HCT116 (cell line): Measurements from ENCODE around the gene MYLK. TPM values are rescaled to one million over a fixed set of nuclear protein-coding genes. Genes with fewer than 3 reads are reported as not detected.

Experiments
- ATAC-seq: fragments of 200-7000 bp; cut with Tn5 transposase; 2 replicates; pipeline ENCODE4 v1.9.1; 2020; ENCODE audit warnings: mild to moderate bottlenecking, moderate library complexity
- BruUV-seq: library from RNA; stranded (reverse); fragments of 400-500 nt; replicated peaks from 2 replicates; lab custom pipeline; 2021; lab: Mats Ljungman, UMichigan
- CTCF ChIA-PET: fragments of 300-600 bp; sonication (Branson Sonifier 250); formaldehyde crosslinking; loops from one replicate; lab custom pipeline; 2021; ENCODE audit warnings: antibody characterized with exemption; lab: Charles Lee
- POLR2A ChIA-PET: fragments of 300-600, 350-600 bp; sonication (Branson Sonifier 250); formaldehyde crosslinking; loops from one replicate; lab custom pipeline; 2021; ENCODE audit warnings: antibody characterized with exemption; lab: Charles Lee
- RAD21 ChIA-PET, 2 experiments: fragments of 300-600 bp; sonication (Branson Sonifier 250); formaldehyde crosslinking; loops; one replicate each; lab custom pipeline; 2023; ENCODE audit warnings: low total read pairs in 2 of 2; ENCODE audit not compliant: uncharacterized antibody in 2 of 2, unreplicated experiment in 2 of 2, low non-redundant PET in 1 of 2; lab: Charles Lee
- DNase-seq: peaks from one replicate; pipeline ENCODE4 v3.0.0-alpha.2; 2010; ENCODE audit warnings: low read depth, low spot score
- H2AFZ ChIP-seq: fragments of 200-600 bp; shearing (Covaris generic), sonication (generic); 2 replicates; pipeline ENCODE4 v1.6.1; 2017; ENCODE audit warnings: low read depth, mixed run types, mixed read lengths, antibody characterized with exemption, low read length; ENCODE audit not compliant: poor library complexity, severe bottlenecking
- H3K27ac ChIP-seq: 2 replicates; pipeline ENCODE4 v1.5.1; 2012; ENCODE audit warnings: low read depth, low read length
- H3K27me3 ChIP-seq: fragments of 200-600 bp; sonication (generic); 2 replicates; pipeline ENCODE4 v1.6.1; 2016; ENCODE audit warnings: mixed run types, low read length, mixed read lengths; ENCODE audit not compliant: insufficient read depth
- H3K36me3 ChIP-seq, 2 experiments: fragments of 200-500 bp in 1 of 2; fragments of 200-600 bp in 1 of 2; sonication (Bioruptor generic) in 1 of 2; sonication (generic) in 1 of 2; 2 replicates each; pipeline versions ENCODE4 v1.5.1 to v1.6.1; 2014 to 2016; ENCODE audit warnings: low read length in 2 of 2, inconsistent platforms in 1 of 2, mixed read lengths in 1 of 2, mixed run types in 1 of 2; ENCODE audit not compliant: insufficient read depth in 2 of 2, control insufficient read depth in 1 of 2
- H3K4me1 ChIP-seq, 2 experiments: fragments of 200-600 bp in 1 of 2; sonication (generic) in 1 of 2; 2 replicates each; pipeline versions ENCODE4 v1.5.1 to v1.6.1; 2012 to 2017; ENCODE audit warnings: low read length in 2 of 2, inconsistent platforms in 1 of 2, mild to moderate bottlenecking in 1 of 2, mixed read lengths in 1 of 2, mixed run types in 1 of 2, moderate library complexity in 1 of 2; ENCODE audit not compliant: insufficient read depth in 2 of 2, control insufficient read depth in 1 of 2
- H3K4me2 ChIP-seq: fragments of 200-600 bp; sonication (generic); 2 replicates; pipeline ENCODE4 v1.6.1; 2017; ENCODE audit warnings: mixed run types, low read length, mixed read lengths
- H3K4me3 ChIP-seq, 2 experiments: fragments of 200-600 bp in 1 of 2; sonication (generic) in 1 of 2; replicated peaks in 1 of 2; 2 replicates each; pipeline ENCODE4 v1.5.1; 2011 to 2016; ENCODE audit warnings: low read length in 2 of 2, control low read depth in 1 of 2, low read depth in 1 of 2, mild to moderate bottlenecking in 1 of 2, mixed read lengths in 1 of 2, mixed run types in 1 of 2
- H3K79me2 ChIP-seq: fragments of 200-600 bp; sonication (generic); 2 replicates; pipeline ENCODE4 v1.6.1; 2017; ENCODE audit warnings: mild to moderate bottlenecking, mixed run types, low read length, moderate library complexity, mixed read lengths; ENCODE audit not compliant: insufficient read depth
- H3K9ac ChIP-seq: fragments of 200-600 bp; sonication (generic); 2 replicates; pipeline ENCODE4 v1.6.1; 2016; ENCODE audit warnings: low read length, mixed read lengths
- H3K9me2 ChIP-seq: fragments of 200-600 bp; sonication (generic), shearing (Covaris generic); 2 replicates; pipeline ENCODE4 v1.6.1; 2017; ENCODE audit warnings: mixed run types, mild to moderate bottlenecking, moderate library complexity; ENCODE audit not compliant: insufficient read depth
- H3K9me3 ChIP-seq, 2 experiments: fragments of 200-500 bp in 1 of 2; fragments of 200-600 bp in 1 of 2; sonication (Bioruptor generic) in 1 of 2; sonication (generic) in 1 of 2; 2 replicates each; pipeline ENCODE4 v1.6.1; 2014 to 2017; ENCODE audit warnings: low read length in 2 of 2, mixed read lengths in 2 of 2, inconsistent platforms in 1 of 2, low read depth in 1 of 2, mild to moderate bottlenecking in 1 of 2, mixed run types in 1 of 2, moderate library complexity in 1 of 2; ENCODE audit not compliant: control insufficient read depth in 1 of 2, insufficient read depth in 1 of 2
- H4K20me1 ChIP-seq: fragments of 200-600 bp; sonication (generic), shearing (Covaris generic); 2 replicates; pipeline ENCODE4 v1.6.1; 2017; ENCODE audit warnings: mixed run types, mild to moderate bottlenecking, moderate library complexity; ENCODE audit not compliant: insufficient read depth
- ATF3 ChIP-seq: IDR thresholded peaks from 2 replicates; pipeline ENCODE4 v1.6.1; 2012
- CBX3 ChIP-seq: IDR thresholded peaks from 2 replicates; pipeline ENCODE4 v1.6.1; 2012; ENCODE audit warnings: low read depth
- CEBPB ChIP-seq: IDR thresholded peaks from 2 replicates; pipeline ENCODE4 v1.6.1; 2012; ENCODE audit warnings: low read depth
- EGR1 ChIP-seq: IDR thresholded peaks from 2 replicates; pipeline ENCODE4 v1.6.1; 2012; ENCODE audit warnings: low read depth
- EZH2phosphoT487 ChIP-seq: fragments of 200-600 bp; IDR thresholded peaks from 2 replicates; pipeline ENCODE4 v1.6.1; 2018; ENCODE audit warnings: antibody characterized with exemption, borderline replicate concordance
- FOSL1 ChIP-seq: IDR thresholded peaks from 2 replicates; pipeline ENCODE4 v1.6.1; 2012; ENCODE audit warnings: low read depth
- JUND ChIP-seq: IDR thresholded peaks from 2 replicates; pipeline ENCODE4 v1.6.1; 2012
- MAX ChIP-seq: IDR thresholded peaks from 2 replicates; pipeline ENCODE4 v1.6.1; 2012
- POLR2A ChIP-seq: IDR thresholded peaks from 2 replicates; pipeline ENCODE4 v1.7.0; 2011; ENCODE audit warnings: borderline replicate concordance; ENCODE audit not compliant: insufficient read depth, insufficient read length; ENCODE audit errors: extremely low read depth
- RAD21 ChIP-seq: IDR thresholded peaks from 2 replicates; pipeline ENCODE4 v1.6.1; 2012; ENCODE audit warnings: low read depth, mild to moderate bottlenecking
- SIN3A ChIP-seq: IDR thresholded peaks from 2 replicates; pipeline ENCODE4 v1.6.1; 2012; ENCODE audit warnings: low read depth
- TCF7L2 ChIP-seq: IDR thresholded peaks from 2 replicates; pipeline ENCODE4 v1.7.0; 2011; ENCODE audit warnings: borderline replicate concordance, inconsistent platforms; ENCODE audit not compliant: insufficient read depth, insufficient read length; ENCODE audit errors: extremely low read depth
- ZFX ChIP-seq: fragments of 450-650 bp; IDR thresholded peaks from 2 replicates; pipeline ENCODE4 v1.6.1; 2017
- intact Hi-C: fragments of 100-400 bp; cut with micrococcal nuclease; formaldehyde crosslinking; loops from 2 replicates; pipeline ENCODE4 v1.10.0; 2022
- total RNA-seq: library from RNA; stranded (reverse); gene quantifications from one replicate; pipeline ENCODE4 v1.2.1, GENCODE V29; 2021; ENCODE audit not compliant: unreplicated experiment
- TF ChIP-seq, protein P1 (sequence below): IDR thresholded peaks from 2 replicates; pipeline ENCODE4 v1.6.1; 2011; ENCODE audit warnings: mild to moderate bottlenecking, low read length, moderate library complexity; ENCODE audit not compliant: insufficient replicate concordance; ENCODE audit errors: extremely low read depth
- TF ChIP-seq, protein P2 (sequence below): IDR thresholded peaks from 2 replicates; pipeline ENCODE4 v1.6.1; 2012; ENCODE audit warnings: low read depth

MYLK gene
- total RNA-seq, 1 experiment from 2014 or later = 3.8 TPM

DNA sequence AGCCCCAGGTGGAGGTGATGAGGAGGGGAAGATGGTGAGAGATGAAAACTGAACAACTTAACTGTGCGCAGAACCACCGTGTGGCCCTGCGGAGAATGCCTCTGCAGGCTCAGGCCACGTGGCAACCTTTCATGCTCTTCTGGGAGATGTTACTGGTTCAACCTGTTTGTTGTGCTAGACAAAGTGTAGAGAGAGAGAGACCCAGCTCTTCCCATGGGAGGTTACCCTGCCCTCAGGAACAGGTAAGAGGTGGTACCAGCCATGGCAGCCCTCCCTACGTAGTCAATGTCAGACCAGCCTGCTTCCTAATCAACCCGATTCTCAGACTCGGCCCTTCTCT is 262.3 kb downstream of the MYLK start:
- ATAC-seq (no peak), DNase-seq (no peak)
- Histone ChIP-seq H3K79me2 (no peaks in the 10 kb centered on the region), H3K4me2 (no peak overlapping the region), H3K4me3 (no peak overlapping the region), H4K20me1 (no peaks in the 10 kb centered on the region), H3K4me1 (0 out of 4 replicates have a peak, but pooled peaks cover 0 to 3% of the 10 kb centered on the region in 2 experiments), H3K36me3 (no peaks in the 10 kb centered on the region), H3K9ac (no peak overlapping the region), H3K9me3 (no peaks in the 10 kb centered on the region), H3K27ac (no peak overlapping the region), H3K27me3 (no peaks in the 10 kb centered on the region), H2AFZ (no peak overlapping the region), H3K9me2 (no peaks in the 10 kb centered on the region)
- TF ChIP-seq ZFX (no peak), EZH2phosphoT487 (no peak), EGR1 (no peak), MAX (no peak)
- CTCF ChIA-PET = no interaction called here
- intact Hi-C loops = no loop called here
- POLR2A ChIA-PET = no interaction called here
- RAD21 ChIA-PET = no interaction called here
- BruUV-seq = no TSS peak

DNA sequence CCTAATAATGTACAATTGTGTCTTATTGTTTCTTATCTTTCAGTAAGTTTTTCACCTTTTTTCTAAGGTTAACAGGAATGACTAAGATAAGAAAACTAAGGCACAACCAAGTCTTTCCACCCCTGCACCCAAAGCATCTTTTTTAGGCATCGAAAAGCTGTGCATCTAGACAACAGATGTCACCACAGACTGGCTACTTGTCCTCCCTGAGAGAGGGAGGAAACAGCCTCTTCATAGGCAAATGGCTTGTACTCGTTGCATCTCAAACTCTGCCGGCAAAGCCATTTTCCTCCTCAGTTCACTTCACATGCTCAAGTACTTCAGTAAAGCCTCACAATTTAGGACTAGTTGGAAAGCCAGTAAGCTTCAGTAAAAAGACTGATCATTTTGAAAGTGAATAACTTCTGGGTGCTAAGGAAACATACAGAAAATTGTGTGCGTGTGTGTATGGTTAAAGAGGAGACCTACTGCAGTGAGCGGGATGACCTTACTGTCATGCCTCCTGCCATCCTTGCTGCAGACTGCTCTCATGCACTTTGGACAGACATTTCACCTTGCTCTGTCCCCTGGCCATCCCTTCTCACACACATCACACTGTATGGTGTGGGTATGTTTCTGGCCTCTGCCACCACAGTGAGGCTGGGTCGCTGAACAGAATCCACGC is 262.8 kb downstream of the MYLK start:
- no peaks in the 10 kb centered on the region for H3K27me3 ChIP-seq
- no peak overlapping the region for H2AFZ ChIP-seq
- BruUV-seq = no TSS peak
- no peak overlapping the region for H3K9ac ChIP-seq
- H3K4me1 ChIP-seq = 0 out of 4 replicates have a peak, but pooled peaks cover 0 to 3% of the 10 kb centered on the region in 2 experiments
- H3K9me3 ChIP-seq = no peaks in the 10 kb centered on the region
- no peaks in the 10 kb centered on the region for H3K36me3 ChIP-seq
- DNase-seq (no peak), ATAC-seq (no peak)
- no peak overlapping the region for H3K27ac ChIP-seq
- H3K79me2 ChIP-seq = no peaks in the 10 kb centered on the region
- no peak overlapping the region for H3K4me2 ChIP-seq
- ChIA-PET RAD21 (no interaction called here), CTCF (interaction anchor here (1.1 kb wide), 1 partner anchor 21 kb away, joined by 6 read pairs; no protein-coding TSS in a partner anchor), POLR2A (no interaction called here)
- no peaks in the 10 kb centered on the region for H4K20me1 ChIP-seq
- H3K9me2 ChIP-seq = no peaks in the 10 kb centered on the region
- no peak overlapping the region for H3K4me3 ChIP-seq
- intact Hi-C loops = no loop called here
- no peak for TF ChIP-seq SIN3A
- TF ChIP-seq TCF7L2 = no peak
- no peak for TF ChIP-seq CBX3
- TF ChIP-seq, protein P1, sequence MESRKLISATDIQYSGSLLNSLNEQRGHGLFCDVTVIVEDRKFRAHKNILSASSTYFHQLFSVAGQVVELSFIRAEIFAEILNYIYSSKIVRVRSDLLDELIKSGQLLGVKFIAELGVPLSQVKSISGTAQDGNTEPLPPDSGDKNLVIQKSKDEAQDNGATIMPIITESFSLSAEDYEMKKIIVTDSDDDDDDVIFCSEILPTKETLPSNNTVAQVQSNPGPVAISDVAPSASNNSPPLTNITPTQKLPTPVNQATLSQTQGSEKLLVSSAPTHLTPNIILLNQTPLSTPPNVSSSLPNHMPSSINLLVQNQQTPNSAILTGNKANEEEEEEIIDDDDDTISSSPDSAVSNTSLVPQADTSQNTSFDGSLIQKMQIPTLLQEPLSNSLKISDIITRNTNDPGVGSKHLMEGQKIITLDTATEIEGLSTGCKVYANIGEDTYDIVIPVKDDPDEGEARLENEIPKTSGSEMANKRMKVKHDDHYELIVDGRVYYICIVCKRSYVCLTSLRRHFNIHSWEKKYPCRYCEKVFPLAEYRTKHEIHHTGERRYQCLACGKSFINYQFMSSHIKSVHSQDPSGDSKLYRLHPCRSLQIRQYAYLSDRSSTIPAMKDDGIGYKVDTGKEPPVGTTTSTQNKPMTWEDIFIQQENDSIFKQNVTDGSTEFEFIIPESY = no peak
- no peak for TF ChIP-seq CEBPB
- no peak for TF ChIP-seq JUND
- TF ChIP-seq, protein P2, sequence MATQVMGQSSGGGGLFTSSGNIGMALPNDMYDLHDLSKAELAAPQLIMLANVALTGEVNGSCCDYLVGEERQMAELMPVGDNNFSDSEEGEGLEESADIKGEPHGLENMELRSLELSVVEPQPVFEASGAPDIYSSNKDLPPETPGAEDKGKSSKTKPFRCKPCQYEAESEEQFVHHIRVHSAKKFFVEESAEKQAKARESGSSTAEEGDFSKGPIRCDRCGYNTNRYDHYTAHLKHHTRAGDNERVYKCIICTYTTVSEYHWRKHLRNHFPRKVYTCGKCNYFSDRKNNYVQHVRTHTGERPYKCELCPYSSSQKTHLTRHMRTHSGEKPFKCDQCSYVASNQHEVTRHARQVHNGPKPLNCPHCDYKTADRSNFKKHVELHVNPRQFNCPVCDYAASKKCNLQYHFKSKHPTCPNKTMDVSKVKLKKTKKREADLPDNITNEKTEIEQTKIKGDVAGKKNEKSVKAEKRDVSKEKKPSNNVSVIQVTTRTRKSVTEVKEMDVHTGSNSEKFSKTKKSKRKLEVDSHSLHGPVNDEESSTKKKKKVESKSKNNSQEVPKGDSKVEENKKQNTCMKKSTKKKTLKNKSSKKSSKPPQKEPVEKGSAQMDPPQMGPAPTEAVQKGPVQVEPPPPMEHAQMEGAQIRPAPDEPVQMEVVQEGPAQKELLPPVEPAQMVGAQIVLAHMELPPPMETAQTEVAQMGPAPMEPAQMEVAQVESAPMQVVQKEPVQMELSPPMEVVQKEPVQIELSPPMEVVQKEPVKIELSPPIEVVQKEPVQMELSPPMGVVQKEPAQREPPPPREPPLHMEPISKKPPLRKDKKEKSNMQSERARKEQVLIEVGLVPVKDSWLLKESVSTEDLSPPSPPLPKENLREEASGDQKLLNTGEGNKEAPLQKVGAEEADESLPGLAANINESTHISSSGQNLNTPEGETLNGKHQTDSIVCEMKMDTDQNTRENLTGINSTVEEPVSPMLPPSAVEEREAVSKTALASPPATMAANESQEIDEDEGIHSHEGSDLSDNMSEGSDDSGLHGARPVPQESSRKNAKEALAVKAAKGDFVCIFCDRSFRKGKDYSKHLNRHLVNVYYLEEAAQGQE = no peak
- no peak for TF ChIP-seq ATF3
- no peak for TF ChIP-seq EGR1
- TF ChIP-seq POLR2A = no peak
- TF ChIP-seq MAX = no peak
- no peak for TF ChIP-seq RAD21
- TF ChIP-seq FOSL1 = no peak
